ENCODE data around the gene IDH2. TPM values are rescaled to one million over a fixed set of nuclear protein-coding genes. Genes with fewer than 3 reads are reported as not detected.

IDH2 gene
- total and polyA plus RNA-seq, 2 donors (not counting 3 experiments of a cell fraction or from before 2014, with no cell fraction given) = 123 to 127 TPM

GRCh38 chr15:90142216-90143165 is 40.2 kb upstream of the IDH2 start:
- Histone ChIP-seq H3K9ac (replicated peaks; ENCODE audit: extremely low read depth, insufficient read depth, low read length) (no peak overlapping the region), H4K20me1 (replicated peaks; ENCODE audit: control insufficient read depth, extremely low read depth, insufficient read depth, low read length) (no peaks in the 10 kb centered on the region), H3K4me2 (ENCODE audit: insufficient read depth, low read length) (no peak overlapping the region), H3K4me3 (replicated peaks in 1 of 3; ENCODE audit: insufficient read depth in 1 of 3, low read depth in 1 of 3, low read length in 3 of 3) (no peak overlapping the region), H3K27ac (ENCODE audit: insufficient read depth, low read depth, low read length) (no peak overlapping the region), H3K9me3 (replicated peaks; ENCODE audit: control insufficient read depth, insufficient read depth, low read length) (no peaks in the 10 kb centered on the region), H2AFZ (ENCODE audit: low read depth, low read length) (peak overlapping the region; percentile 70), H3K4me1 (ENCODE audit: control insufficient read depth, extremely low read depth, insufficient read depth, low read length) (peaks cover 2% of the 10 kb centered on the region), H3K9me1 (replicated peaks; ENCODE audit: control insufficient read depth, extremely low read depth, insufficient read depth, low read length) (no peaks in the 10 kb centered on the region), H3K27me3 (ENCODE audit: control insufficient read depth in 2 of 2, insufficient read depth in 2 of 2, low read length in 2 of 2) (no peaks in the 10 kb centered on the region), H3K36me3 (ENCODE audit: control insufficient read depth in 2 of 2, extremely low read depth in 1 of 2, insufficient read depth in 2 of 2, low read length in 2 of 2) (no peaks in the 10 kb centered on the region), H3K79me2 (ENCODE audit: control insufficient read depth, insufficient read depth, low read length) (no peaks in the 10 kb centered on the region)
- ChIA-PET CTCF (interaction anchor here (0.7 to 4.1 kb wide), 8 partner anchors 10 to 474 kb away, joined by 3 to 38 read pairs (median 3); no protein-coding TSS in a partner anchor), POLR2A (interaction anchor here (0.6 to 0.7 kb wide), 2 partner anchors 43 to 140 kb away, joined by 3 read pairs; no protein-coding TSS in a partner anchor)
- no peak for TF ChIP-seq POLR2AphosphoS5 (IDR thresholded peaks at IDR 0.05; ENCODE audit: insufficient read depth, low read depth, low read length)
- no peak for TF ChIP-seq CTCF (IDR thresholded peaks at IDR 0.05; ENCODE audit: extremely low read depth in 1 of 2, insufficient read depth in 1 of 2, low read depth in 1 of 2, low read length in 2 of 2)
- no peak for TF ChIP-seq FOS (IDR thresholded peaks at IDR 0.05; ENCODE audit: borderline replicate concordance, insufficient read depth, low read length)
- no peak for TF ChIP-seq JUN (IDR thresholded peaks at IDR 0.05; ENCODE audit: borderline replicate concordance, insufficient read depth, insufficient read length, low read depth)
- no peak for TF ChIP-seq EZH2 (IDR thresholded peaks at IDR 0.05; ENCODE audit: borderline replicate concordance, low read depth, low read length, severe bottlenecking)
- no peak for TF ChIP-seq MAX (IDR thresholded peaks at IDR 0.05; ENCODE audit: insufficient read depth, insufficient read length)
- TF ChIP-seq MYC (IDR thresholded peaks at IDR 0.05; ENCODE audit: low read depth, low read length) = no peak
- no peak for TF ChIP-seq GATA2 (IDR thresholded peaks at IDR 0.05; ENCODE audit: insufficient read depth, insufficient read length, low read depth, low read length)
- TF ChIP-seq POLR2A (IDR thresholded peaks at IDR 0.05; ENCODE audit: low read depth, low read length) = no peak
- BruUV-seq (replicated peaks) = no TSS peak
- dilution Hi-C loops (cut with MboI; ENCODE audit: extremely low pct_ligation_motif_present, low sequenced_read_pairs) (loop anchor here (10.0 kb wide), 1 partner anchor 72 kb away; no protein-coding TSS in a partner anchor), intact Hi-C loops (cut with micrococcal nuclease) (loop anchor here (1.0 kb wide), 1 partner anchor 79 kb away; no protein-coding TSS in a partner anchor)
- DNase-seq (ENCODE audit: low read depth, low spot score) = no peak
- FAIRE-seq = peak; percentile 15

Measured in endothelial cell of umbilical vein (primary cell).